Lower leg skin (tissue), 3 donors: ENCODE data around the gene DMD.

Experiments used
- POLR2A ChIP-seq, 2 donors: fragments of 450-650 bp; IDR thresholded peaks; one replicate each; pipeline ENCODE4 v1.6.1; 2016 to 2017; ENCODE audit warnings: antibody characterized with exemption in 2 of 2, mild to moderate bottlenecking in 1 of 2, moderate library complexity in 1 of 2
- TF ChIP-seq, protein P1 (sequence below), 3 donors: fragments of 450-650 bp; IDR thresholded peaks; one replicate each; pipeline ENCODE4 v1.5.1; 2016; ENCODE audit warnings: antibody characterized with exemption in 3 of 3, mild to moderate bottlenecking in 3 of 3, moderate library complexity in 2 of 3

DNA sequence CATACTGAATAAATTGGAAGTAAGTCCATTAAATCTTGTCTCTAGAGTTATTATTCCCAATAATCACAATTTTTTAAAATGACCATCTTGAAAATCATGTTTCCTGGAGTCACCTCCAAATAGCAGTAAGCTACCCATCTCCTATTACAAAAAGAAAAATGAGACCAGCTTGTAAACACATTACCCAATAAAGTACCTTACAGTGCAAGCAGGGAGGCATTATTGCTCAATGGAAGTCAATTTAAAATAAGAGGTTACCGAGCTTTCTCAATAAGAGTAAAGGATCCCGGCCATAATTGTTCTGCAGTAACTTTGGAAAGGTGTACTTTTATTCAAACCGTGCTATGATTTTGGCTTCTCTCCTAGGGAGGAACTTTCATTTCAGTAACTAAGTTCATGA lies 78.0 kb downstream of the DMD start:
- TF ChIP-seq, protein P1, sequence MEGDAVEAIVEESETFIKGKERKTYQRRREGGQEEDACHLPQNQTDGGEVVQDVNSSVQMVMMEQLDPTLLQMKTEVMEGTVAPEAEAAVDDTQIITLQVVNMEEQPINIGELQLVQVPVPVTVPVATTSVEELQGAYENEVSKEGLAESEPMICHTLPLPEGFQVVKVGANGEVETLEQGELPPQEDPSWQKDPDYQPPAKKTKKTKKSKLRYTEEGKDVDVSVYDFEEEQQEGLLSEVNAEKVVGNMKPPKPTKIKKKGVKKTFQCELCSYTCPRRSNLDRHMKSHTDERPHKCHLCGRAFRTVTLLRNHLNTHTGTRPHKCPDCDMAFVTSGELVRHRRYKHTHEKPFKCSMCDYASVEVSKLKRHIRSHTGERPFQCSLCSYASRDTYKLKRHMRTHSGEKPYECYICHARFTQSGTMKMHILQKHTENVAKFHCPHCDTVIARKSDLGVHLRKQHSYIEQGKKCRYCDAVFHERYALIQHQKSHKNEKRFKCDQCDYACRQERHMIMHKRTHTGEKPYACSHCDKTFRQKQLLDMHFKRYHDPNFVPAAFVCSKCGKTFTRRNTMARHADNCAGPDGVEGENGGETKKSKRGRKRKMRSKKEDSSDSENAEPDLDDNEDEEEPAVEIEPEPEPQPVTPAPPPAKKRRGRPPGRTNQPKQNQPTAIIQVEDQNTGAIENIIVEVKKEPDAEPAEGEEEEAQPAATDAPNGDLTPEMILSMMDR (IDR thresholded peaks at IDR 0.05): no peak
- no peak for TF ChIP-seq POLR2A (IDR thresholded peaks at IDR 0.05)
